Uterus (tissue), 2 donors: ENCODE results near the gene LOC128125822.

ENCODE experiments used
- POLR2A ChIP-seq, 2 donors: fragments of 450-650 bp; IDR thresholded peaks; one replicate each; pipeline ENCODE4 v1.6.1; 2016; ENCODE audit warnings: antibody characterized with exemption in 2 of 2, mild to moderate bottlenecking in 1 of 2, moderate library complexity in 1 of 2
- TF ChIP-seq, protein P1 (sequence below), 4 experiments: fragments of 200-600 bp in 2 of 4; fragments of 450-650 bp in 2 of 4; sonication (generic) in 2 of 4; IDR thresholded peaks; one replicate each; pipeline ENCODE4 v1.5.1; 2016 to 2019; ENCODE audit warnings: antibody characterized with exemption in 4 of 4, mild to moderate bottlenecking in 2 of 4, moderate library complexity in 1 of 4

DNA sequence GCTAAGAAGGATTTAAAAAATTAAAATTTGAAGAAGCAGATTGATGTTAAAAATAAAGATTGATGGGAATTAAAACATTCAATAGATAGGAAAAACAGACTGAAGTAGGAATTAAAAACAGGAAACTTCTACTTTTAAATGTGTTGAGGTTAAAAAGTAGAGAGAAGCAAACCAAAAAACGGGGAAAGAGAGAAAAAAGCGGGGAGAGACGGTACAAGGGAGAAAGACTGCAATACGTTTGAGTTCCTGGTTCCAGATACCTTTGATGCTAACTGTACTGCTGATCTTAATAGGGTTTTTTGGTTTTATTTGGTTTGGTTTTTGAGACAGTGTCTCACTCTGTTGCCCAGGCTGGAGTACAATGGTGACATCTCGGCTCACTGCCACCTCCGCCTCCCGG, 27.0 kb downstream of the LOC128125822 start:
- TF ChIP-seq, protein P1, sequence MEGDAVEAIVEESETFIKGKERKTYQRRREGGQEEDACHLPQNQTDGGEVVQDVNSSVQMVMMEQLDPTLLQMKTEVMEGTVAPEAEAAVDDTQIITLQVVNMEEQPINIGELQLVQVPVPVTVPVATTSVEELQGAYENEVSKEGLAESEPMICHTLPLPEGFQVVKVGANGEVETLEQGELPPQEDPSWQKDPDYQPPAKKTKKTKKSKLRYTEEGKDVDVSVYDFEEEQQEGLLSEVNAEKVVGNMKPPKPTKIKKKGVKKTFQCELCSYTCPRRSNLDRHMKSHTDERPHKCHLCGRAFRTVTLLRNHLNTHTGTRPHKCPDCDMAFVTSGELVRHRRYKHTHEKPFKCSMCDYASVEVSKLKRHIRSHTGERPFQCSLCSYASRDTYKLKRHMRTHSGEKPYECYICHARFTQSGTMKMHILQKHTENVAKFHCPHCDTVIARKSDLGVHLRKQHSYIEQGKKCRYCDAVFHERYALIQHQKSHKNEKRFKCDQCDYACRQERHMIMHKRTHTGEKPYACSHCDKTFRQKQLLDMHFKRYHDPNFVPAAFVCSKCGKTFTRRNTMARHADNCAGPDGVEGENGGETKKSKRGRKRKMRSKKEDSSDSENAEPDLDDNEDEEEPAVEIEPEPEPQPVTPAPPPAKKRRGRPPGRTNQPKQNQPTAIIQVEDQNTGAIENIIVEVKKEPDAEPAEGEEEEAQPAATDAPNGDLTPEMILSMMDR (IDR thresholded peaks at IDR 0.05), result no peak
- TF ChIP-seq POLR2A (IDR thresholded peaks at IDR 0.05), result no peak
